ENCODE measurements around the gene BST2. TPM values are rescaled to one million over a fixed set of nuclear protein-coding genes. Genes with fewer than 3 reads are reported as not detected.

Gene BST2
- total RNA-seq, 5 donors from 2014 or later (not counting 1 experiment from before 2014, with no cell fraction given) = 43.9 to 62.0 (median 52.2) TPM

GRCh38 chr19:17419621-17420474 lies 14.4 kb upstream of the BST2 start, which contains the start of gene MVB12A:
MVB12A (plus strand) TSS chr19:17420047; CDS start chr19:17420136, 89 bp downstream.
- Histone ChIP-seq H3K4me3 (ENCODE audit: control insufficient read depth in 1 of 2, extremely low read depth in 1 of 2, low read length in 1 of 2) (peak within 1 kb of the TSS; percentile 80 to 82), H3K27me3 (replicated peaks in 1 of 2; ENCODE audit: control insufficient read depth in 2 of 2, extremely low read depth in 1 of 2, insufficient read depth in 2 of 2, low read length in 1 of 2) (no peaks in the 10 kb centered on the region), H3K4me1 (ENCODE audit: control insufficient read depth in 1 of 2, extremely low read depth in 1 of 2, insufficient read depth in 2 of 2, low read length in 2 of 2) (peaks cover 7 to 22% of the 10 kb centered on the region in 2 experiments), H3K27ac (ENCODE audit: low read length) (peak within 1 kb of the TSS; percentile 18), H3K9me3 (no peaks in the 10 kb centered on the region), H3K36me3 (ENCODE audit: control insufficient read depth in 2 of 2, extremely low read depth in 1 of 2, insufficient read depth in 1 of 2, low read length in 1 of 2) (peaks cover 0 to 4% of the 10 kb centered on the region in 2 donors)
- CTCF ChIA-PET = interaction anchor here (0.6 to 1.5 kb wide), 13 partner anchors 10 to 478 kb away, joined by 3 to 8 read pairs (median 4); partner anchors contain the start of genes BABAM1 (in 1 of the 2), BST2 (in 1 of the 2) and DDA1 (in 1 of the 2)
- peak within 1 kb of the TSS; percentile 87 to 93 (median 90) for H3K4me3 Mint-ChIP-seq
- peaks cover 16 to 20% (median 18%) of the 10 kb centered on the region in 3 donors for H3K4me1 Mint-ChIP-seq
- peak; percentile 96 to 98 (median 96) for ATAC-seq (replicated peaks in 1 of 4)
- peaks cover 8% of the 10 kb centered on the region for H3K36me3 Mint-ChIP-seq
- no peaks in the 10 kb centered on the region for H3K9me3 Mint-ChIP-seq
- POLR2A ChIA-PET = interaction anchor here (0.6 to 1.1 kb wide), 4 partner anchors 13 to 153 kb away, joined by 3 read pairs; partner anchors contain the start of genes BABAM1 (in 1 of the 2), BST2 (in 1 of the 2) and DDA1 (in 1 of the 2)
- H3K27ac Mint-ChIP-seq = peak within 1 kb of the TSS; percentile 91 to 92
- DNase-seq = peak; percentile 85 to 99 (median 96)
- WGBS (ENCODE audit: insufficient coverage) = under 1% methylated on average over 74 of the region's 85 CpGs
- H3K27me3 Mint-ChIP-seq = no peaks in the 10 kb centered on the region

- H3K27ac ChIP-seq (ENCODE audit: low read length) = no peak overlapping the region
- ATAC-seq (replicated peaks in 1 of 4) (no peak), DNase-seq (peak in 1 of 35 experiments; percentile 14)
- H3K36me3 Mint-ChIP-seq = peaks cover 8% of the 10 kb centered on the region
- peaks cover 15 to 18% (median 16%) of the 10 kb centered on the region in 3 donors for H3K4me1 Mint-ChIP-seq
- ChIA-PET CTCF (interaction anchor here in 1 of 2 donors (0.6 to 1.5 kb wide), 11 partner anchors 11 to 152 kb away, joined by 3 to 6 read pairs (median 4); partner anchors contain the start of genes BABAM1, BST2 and DDA1), POLR2A (interaction anchor here (0.6 to 1.1 kb wide), 4 partner anchors 12 to 152 kb away, joined by 3 read pairs; partner anchors contain the start of genes BABAM1 (in 1 of the 2), BST2 (in 1 of the 2) and DDA1 (in 1 of the 2))
- H3K4me3 ChIP-seq (ENCODE audit: control insufficient read depth in 1 of 2, extremely low read depth in 1 of 2, low read length in 1 of 2) = peak overlapping the region; percentile 80 to 82
- no peaks in the 10 kb centered on the region for H3K27me3 ChIP-seq (replicated peaks in 1 of 2; ENCODE audit: control insufficient read depth in 2 of 2, extremely low read depth in 1 of 2, insufficient read depth in 2 of 2, low read length in 1 of 2)
- WGBS (ENCODE audit: insufficient coverage) = 71% methylated on average over 3 of the region's 8 CpGs
- H3K36me3 ChIP-seq (ENCODE audit: control insufficient read depth in 2 of 2, extremely low read depth in 1 of 2, insufficient read depth in 1 of 2, low read length in 1 of 2) = peaks cover 0 to 5% of the 10 kb centered on the region in 2 donors
- H3K4me1 ChIP-seq (ENCODE audit: control insufficient read depth in 1 of 2, extremely low read depth in 1 of 2, insufficient read depth in 2 of 2, low read length in 2 of 2) = peaks cover 7 to 17% of the 10 kb centered on the region in 2 experiments
- peak overlapping the region; percentile 91 to 92 for H3K27ac Mint-ChIP-seq
- no peaks in the 10 kb centered on the region for H3K9me3 ChIP-seq
- no peaks in the 10 kb centered on the region for H3K9me3 Mint-ChIP-seq
- no peaks in the 10 kb centered on the region for H3K27me3 Mint-ChIP-seq
- H3K4me3 Mint-ChIP-seq = peak overlapping the region; percentile 87 to 93 (median 90)
Measured at GRCh38 chr19:17419154-17419620, 13.8 kb upstream of the BST2 start.

GRCh38 chr19:17418710-17419109 lies 13.3 kb upstream of the BST2 start:
- Mint-ChIP-seq H3K27me3 (no peaks in the 10 kb centered on the region), H3K4me3 (peak overlapping the region; percentile 87 to 93 (median 90)), H3K27ac (peak overlapping the region in 1 of 2 donors; percentile 92), H3K9me3 (no peaks in the 10 kb centered on the region), H3K4me1 (peaks cover 15 to 16% (median 15%) of the 10 kb centered on the region in 3 donors), H3K36me3 (peaks cover 8% of the 10 kb centered on the region)
- Histone ChIP-seq H3K9me3 (no peaks in the 10 kb centered on the region), H3K36me3 (ENCODE audit: control insufficient read depth in 2 of 2, extremely low read depth in 1 of 2, insufficient read depth in 1 of 2, low read length in 1 of 2) (peaks cover 0 to 3% of the 10 kb centered on the region in 2 donors), H3K4me3 (ENCODE audit: control insufficient read depth in 1 of 2, extremely low read depth in 1 of 2, low read length in 1 of 2) (no peak overlapping the region), H3K4me1 (ENCODE audit: control insufficient read depth in 1 of 2, extremely low read depth in 1 of 2, insufficient read depth in 2 of 2, low read length in 2 of 2) (peaks cover 7 to 17% of the 10 kb centered on the region in 2 experiments), H3K27ac (ENCODE audit: low read length) (no peak overlapping the region), H3K27me3 (replicated peaks in 1 of 2; ENCODE audit: control insufficient read depth in 2 of 2, extremely low read depth in 1 of 2, insufficient read depth in 2 of 2, low read length in 1 of 2) (no peaks in the 10 kb centered on the region)
- ATAC-seq (replicated peaks in 1 of 4) = no peak
- WGBS (ENCODE audit: insufficient coverage) = no CpG with 5 or more reads among the region's 3 CpGs
- no peak for DNase-seq
- CTCF ChIA-PET = interaction anchor here in 1 of 2 donors (0.6 to 1.5 kb wide), 5 partner anchors 11 to 152 kb away, joined by 3 to 6 read pairs (median 5); partner anchors contain the start of genes BABAM1 and BST2
- POLR2A ChIA-PET = no interaction called here

- H3K27me3 Mint-ChIP-seq = no peaks in the 10 kb centered on the region
- Histone ChIP-seq H3K27me3 (replicated peaks in 1 of 2; ENCODE audit: control insufficient read depth in 2 of 2, extremely low read depth in 1 of 2, insufficient read depth in 2 of 2, low read length in 1 of 2) (no peaks in the 10 kb centered on the region), H3K36me3 (ENCODE audit: control insufficient read depth in 2 of 2, extremely low read depth in 1 of 2, insufficient read depth in 1 of 2, low read length in 1 of 2) (peaks cover 0 to 23% of the 10 kb centered on the region in 2 donors), H3K4me1 (ENCODE audit: control insufficient read depth in 1 of 2, extremely low read depth in 1 of 2, insufficient read depth in 2 of 2, low read length in 2 of 2) (peaks cover 4 to 8% of the 10 kb centered on the region in 2 experiments), H3K9me3 (no peaks in the 10 kb centered on the region), H3K27ac (ENCODE audit: low read length) (no peak overlapping the region), H3K4me3 (ENCODE audit: control insufficient read depth in 1 of 2, extremely low read depth in 1 of 2, low read length in 1 of 2) (no peak overlapping the region)
- no peaks in the 10 kb centered on the region for H3K9me3 Mint-ChIP-seq
- ATAC-seq (replicated peaks in 1 of 4) (no peak), DNase-seq (no peak)
- H3K4me3 Mint-ChIP-seq = no peak overlapping the region
- no peak overlapping the region for H3K27ac Mint-ChIP-seq
- H3K4me1 Mint-ChIP-seq = peaks cover 16 to 22% (median 16%) of the 10 kb centered on the region in 3 donors
- H3K36me3 Mint-ChIP-seq = peaks cover 19% of the 10 kb centered on the region
- CTCF ChIA-PET = no interaction called here
- WGBS (ENCODE audit: insufficient coverage) = 100% methylated on average over 4 of the region's 6 CpGs
- POLR2A ChIA-PET = no interaction called here
Measured at GRCh38 chr19:17415121-17415520, 9.7 kb upstream of the BST2 start.

- Mint-ChIP-seq H3K27ac (peak overlapping the region in 1 of 2 donors; percentile 16), H3K4me1 (peaks cover 9 to 18% (median 10%) of the 10 kb centered on the region in 3 donors), H3K27me3 (no peaks in the 10 kb centered on the region), H3K4me3 (no peak overlapping the region), H3K36me3 (peaks cover 19% of the 10 kb centered on the region), H3K9me3 (no peaks in the 10 kb centered on the region)
- 100% methylated on average over 2 of the region's 8 CpGs for WGBS (ENCODE audit: insufficient coverage)
- Histone ChIP-seq H3K27ac (ENCODE audit: low read length) (no peak overlapping the region), H3K4me1 (ENCODE audit: control insufficient read depth in 1 of 2, extremely low read depth in 1 of 2, insufficient read depth in 2 of 2, low read length in 2 of 2) (peaks cover under 1 to 2% of the 10 kb centered on the region in 2 experiments), H3K36me3 (ENCODE audit: control insufficient read depth in 2 of 2, extremely low read depth in 1 of 2, insufficient read depth in 1 of 2, low read length in 1 of 2) (peaks cover 0 to 23% of the 10 kb centered on the region in 2 donors), H3K4me3 (ENCODE audit: control insufficient read depth in 1 of 2, extremely low read depth in 1 of 2, low read length in 1 of 2) (no peak overlapping the region), H3K9me3 (no peaks in the 10 kb centered on the region), H3K27me3 (replicated peaks in 1 of 2; ENCODE audit: control insufficient read depth in 2 of 2, extremely low read depth in 1 of 2, insufficient read depth in 2 of 2, low read length in 1 of 2) (no peaks in the 10 kb centered on the region)
- ATAC-seq (replicated peaks in 1 of 4) (no peak), DNase-seq (no peak)
- ChIA-PET CTCF (no interaction called here), POLR2A (no interaction called here)
Measured at GRCh38 chr19:17414097-17414496, 8.7 kb upstream of the BST2 start.

- H3K36me3 Mint-ChIP-seq = peaks cover 16% of the 10 kb centered on the region
- no peak overlapping the region for H3K27ac Mint-ChIP-seq
- H3K27ac ChIP-seq (ENCODE audit: low read length) = no peak overlapping the region
- H3K4me1 Mint-ChIP-seq = peaks cover 19 to 27% (median 20%) of the 10 kb centered on the region in 3 donors
- DNase-seq (no peak), ATAC-seq (replicated peaks in 1 of 4) (no peak)
- H3K27me3 Mint-ChIP-seq = no peaks in the 10 kb centered on the region
- no peaks in the 10 kb centered on the region for H3K9me3 ChIP-seq
- no peak overlapping the region for H3K4me3 ChIP-seq (ENCODE audit: control insufficient read depth in 1 of 2, extremely low read depth in 1 of 2, low read length in 1 of 2)
- H3K36me3 ChIP-seq (ENCODE audit: control insufficient read depth in 2 of 2, extremely low read depth in 1 of 2, insufficient read depth in 1 of 2, low read length in 1 of 2) = peaks cover 0 to 23% of the 10 kb centered on the region in 2 donors
- ChIA-PET POLR2A (no interaction called here), CTCF (no interaction called here)
- H3K4me1 ChIP-seq (ENCODE audit: control insufficient read depth in 1 of 2, extremely low read depth in 1 of 2, insufficient read depth in 2 of 2, low read length in 2 of 2) = peaks cover 2 to 13% of the 10 kb centered on the region in 2 experiments
- H3K27me3 ChIP-seq (replicated peaks in 1 of 2; ENCODE audit: control insufficient read depth in 2 of 2, extremely low read depth in 1 of 2, insufficient read depth in 2 of 2, low read length in 1 of 2) = no peaks in the 10 kb centered on the region
- no peaks in the 10 kb centered on the region for H3K9me3 Mint-ChIP-seq
- no peak overlapping the region for H3K4me3 Mint-ChIP-seq
- WGBS (ENCODE audit: insufficient coverage) = 96% methylated on average over 10 of the region's 11 CpGs
Measured at GRCh38 chr19:17411801-17412200, 6.4 kb upstream of the BST2 start.

Data from T-cell (primary cell).